ENCODE measurements around the gene CDCA3.

CDCA3 gene

DNA sequence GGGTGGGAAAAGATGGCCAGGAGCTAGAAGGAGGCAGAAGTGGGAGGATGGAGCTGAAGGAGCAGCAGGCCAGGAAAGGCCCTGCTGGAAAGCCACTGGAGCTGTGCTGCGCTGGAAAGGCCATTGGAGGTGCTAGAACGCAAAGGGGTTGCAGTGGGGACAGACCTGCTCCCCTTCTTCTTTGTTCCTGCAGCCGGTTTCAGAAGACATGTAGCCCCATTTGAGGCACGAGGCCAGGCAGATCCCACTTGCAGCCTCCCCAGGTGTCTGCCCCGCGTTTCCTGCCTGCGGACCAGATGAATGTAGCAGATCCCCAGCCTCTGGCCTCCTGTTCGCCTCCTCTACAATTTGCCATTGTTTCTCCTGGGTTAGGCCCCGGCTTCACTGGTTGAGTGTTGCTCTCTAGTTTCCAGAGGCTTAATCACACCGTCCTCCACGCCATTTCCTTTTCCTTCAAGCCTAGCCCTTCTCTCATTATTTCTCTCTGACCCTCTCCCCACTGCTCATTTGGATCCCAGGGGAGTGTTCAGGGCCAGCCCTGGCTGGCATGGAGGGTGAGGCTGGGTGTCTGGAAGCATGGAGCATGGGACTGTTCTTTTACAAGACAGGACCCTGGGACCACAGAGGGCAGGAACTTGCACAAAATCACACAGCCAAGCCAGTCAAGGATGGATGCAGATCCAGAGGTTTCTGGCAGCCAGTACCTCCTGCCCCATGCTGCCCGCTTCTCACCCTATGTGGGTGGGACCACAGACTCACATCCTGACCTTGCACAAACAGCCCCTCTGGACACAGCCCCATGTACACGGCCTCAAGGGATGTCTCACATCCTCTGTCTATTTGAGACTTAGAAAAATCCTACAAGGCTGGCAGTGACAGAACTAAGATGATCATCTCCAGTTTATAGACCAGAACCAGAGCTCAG lies 31.7 kb downstream of the CDCA3 start:
- no peak for DNase-seq

- no peak for DNase-seq
Measured at GRCh38 chr12:6818645-6819044, 32.4 kb downstream of the CDCA3 start.

DNA sequence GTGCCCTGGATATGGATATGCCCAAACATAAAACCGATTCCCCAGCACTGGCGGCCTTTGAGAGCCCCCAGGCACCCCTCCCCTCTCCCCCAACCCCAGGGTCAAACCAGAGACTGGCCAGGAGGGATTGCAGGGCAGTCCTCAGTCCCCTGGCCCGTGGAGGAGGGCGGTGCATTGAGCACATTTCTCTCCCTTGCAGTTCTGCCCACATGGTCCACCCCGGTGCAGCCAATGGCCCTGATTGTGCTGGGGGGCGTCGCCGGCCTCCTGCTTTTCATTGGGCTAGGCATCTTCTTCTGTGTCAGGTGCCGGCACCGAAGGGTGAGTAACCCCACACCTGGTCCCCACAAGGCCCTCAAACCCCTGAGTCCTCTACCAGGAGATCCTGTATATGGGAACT lies 32.9 kb downstream of the CDCA3 start:
- no peak for DNase-seq

DNA sequence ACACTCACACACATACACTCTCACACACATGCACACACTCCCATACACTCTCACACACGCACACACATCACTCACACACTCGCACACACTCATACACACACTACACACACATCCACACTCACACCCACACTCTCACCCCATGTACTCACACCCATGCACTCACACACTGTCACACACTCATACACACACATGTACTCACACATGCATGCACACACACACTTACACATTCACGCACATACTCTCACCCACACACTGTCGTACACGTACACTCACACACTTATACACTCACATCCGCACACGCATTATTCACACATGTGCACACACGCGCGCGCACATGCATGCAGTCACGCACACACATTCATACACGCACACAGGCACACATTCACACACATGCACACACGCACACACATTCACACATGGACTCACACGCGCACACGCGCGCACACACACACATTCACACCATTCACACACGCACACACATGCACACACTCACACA lies 33.4 kb downstream of the CDCA3 start:
- DNase-seq, result no peak

- no peak for DNase-seq
Measured at GRCh38 chr12:6817098-6817497, 34.0 kb downstream of the CDCA3 start.

GRCh38 chr12:6816598-6816997 lies 34.5 kb downstream of the CDCA3 start:
- no peak for DNase-seq

GRCh38 chr12:6813363-6813762 lies 37.7 kb downstream of the CDCA3 start:
- no peak for DNase-seq

- DNase-seq, result no peak
Measured at GRCh38 chr12:6810758-6811157, 40.3 kb downstream of the CDCA3 start.

GRCh38 chr12:6809056-6809455 lies 42.0 kb downstream of the CDCA3 start:
- no peak for DNase-seq

- no peak for DNase-seq
Measured at GRCh38 chr12:6807170-6807569, 43.9 kb downstream of the CDCA3 start.

DNA sequence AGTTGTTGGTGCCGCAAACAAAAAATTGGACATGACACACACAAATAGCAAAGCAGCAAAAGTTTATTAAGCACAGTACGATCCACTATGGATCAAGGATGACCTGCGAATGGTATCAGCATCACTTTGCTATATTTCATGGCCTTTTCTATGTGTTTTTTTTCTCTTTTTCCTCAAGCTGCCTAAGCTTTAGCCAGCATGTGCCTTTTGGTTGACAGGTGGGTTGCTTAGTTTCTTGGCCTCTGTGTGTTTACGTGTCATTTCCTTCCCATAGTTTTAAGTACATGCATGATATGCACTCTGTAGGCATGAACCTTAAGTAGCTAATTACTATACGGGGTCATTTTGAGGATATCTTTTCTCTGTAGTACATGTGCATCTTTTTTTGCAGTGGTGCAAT lies 51.9 kb downstream of the CDCA3 start:
- no peak for DNase-seq

Data from NCI-H446 treated with DMSO at 0.1 percent for 48 hours (cell line).